Endothelial cell of hepatic sinusoid (primary cell): Measurements from ENCODE around the gene UBE2K.
"Not testable (repeated sequence)": the region's sequence is repeated elsewhere in the genome, so short reads cannot be mapped to it uniquely, and the experiment has no call there.

Experiments
- in situ Hi-C: cut with HindIII; loops from 2 replicates; pipeline ENCODE4 v1.10.0; 2017; ENCODE audit warnings: low sequenced_read_pairs

The UBE2K gene, protein sequence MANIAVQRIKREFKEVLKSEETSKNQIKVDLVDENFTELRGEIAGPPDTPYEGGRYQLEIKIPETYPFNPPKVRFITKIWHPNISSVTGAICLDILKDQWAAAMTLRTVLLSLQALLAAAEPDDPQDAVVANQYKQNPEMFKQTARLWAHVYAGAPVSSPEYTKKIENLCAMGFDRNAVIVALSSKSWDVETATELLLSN

DNA sequence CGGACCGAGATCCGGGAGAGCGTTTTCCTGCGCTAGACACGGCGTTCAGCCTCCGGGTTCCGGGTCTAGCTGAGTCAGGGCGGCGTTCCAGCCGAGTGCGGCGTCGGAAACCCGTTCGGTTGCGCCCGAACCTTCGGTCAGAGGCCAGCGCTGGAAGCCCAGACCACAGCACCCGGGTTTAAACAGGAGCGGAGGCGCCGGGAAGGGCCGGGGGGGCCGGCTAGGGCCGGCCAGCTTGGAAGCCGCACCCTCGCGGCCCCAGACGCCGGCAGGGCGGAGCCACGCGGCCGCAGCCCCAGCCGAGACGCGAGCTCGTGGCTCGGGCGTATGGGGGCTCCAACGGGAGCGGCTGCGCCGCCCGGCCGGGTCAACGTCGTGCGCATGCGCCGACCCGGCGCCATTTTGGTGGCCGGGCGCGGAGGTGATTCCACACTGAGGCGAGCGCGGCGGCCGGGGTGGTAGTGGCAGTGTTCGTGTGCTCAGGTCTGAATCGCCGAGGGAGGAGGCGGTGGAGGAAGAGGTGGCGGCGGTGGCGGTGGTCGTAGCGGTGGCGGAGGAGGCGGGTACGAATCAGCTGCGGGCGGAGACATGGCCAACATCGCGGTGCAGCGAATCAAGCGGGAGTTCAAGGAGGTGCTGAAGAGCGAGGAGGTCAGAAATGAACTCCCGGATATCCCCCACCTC, at the start of gene UBE2K:
UBE2K (plus strand) TSS at position 397 of the 684 bp plus-strand sequence; CDS start at position 589, 192 bp downstream.
- in situ Hi-C loops, result no loop called here

DNA sequence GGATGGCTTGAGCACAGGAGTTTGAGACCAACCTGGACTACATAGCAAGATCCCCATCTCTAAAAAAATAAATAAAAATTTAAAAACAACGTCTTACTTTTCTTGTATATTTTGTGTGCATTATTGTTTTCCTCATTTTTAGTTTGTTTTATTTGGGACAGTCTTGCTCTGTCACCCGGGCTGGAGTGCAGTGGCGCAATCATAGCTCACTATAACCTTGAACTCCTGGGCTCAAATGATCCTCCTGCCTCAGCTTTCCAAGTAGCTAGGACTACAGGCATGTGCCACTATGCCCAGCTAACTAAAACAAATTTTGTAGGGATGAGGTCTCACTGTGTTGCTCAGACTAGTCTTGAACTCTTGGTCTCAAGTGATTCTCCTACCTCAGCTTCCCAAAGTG, 49.7 kb upstream of the UBE2K start:
- in situ Hi-C loops, result no loop called here

DNA sequence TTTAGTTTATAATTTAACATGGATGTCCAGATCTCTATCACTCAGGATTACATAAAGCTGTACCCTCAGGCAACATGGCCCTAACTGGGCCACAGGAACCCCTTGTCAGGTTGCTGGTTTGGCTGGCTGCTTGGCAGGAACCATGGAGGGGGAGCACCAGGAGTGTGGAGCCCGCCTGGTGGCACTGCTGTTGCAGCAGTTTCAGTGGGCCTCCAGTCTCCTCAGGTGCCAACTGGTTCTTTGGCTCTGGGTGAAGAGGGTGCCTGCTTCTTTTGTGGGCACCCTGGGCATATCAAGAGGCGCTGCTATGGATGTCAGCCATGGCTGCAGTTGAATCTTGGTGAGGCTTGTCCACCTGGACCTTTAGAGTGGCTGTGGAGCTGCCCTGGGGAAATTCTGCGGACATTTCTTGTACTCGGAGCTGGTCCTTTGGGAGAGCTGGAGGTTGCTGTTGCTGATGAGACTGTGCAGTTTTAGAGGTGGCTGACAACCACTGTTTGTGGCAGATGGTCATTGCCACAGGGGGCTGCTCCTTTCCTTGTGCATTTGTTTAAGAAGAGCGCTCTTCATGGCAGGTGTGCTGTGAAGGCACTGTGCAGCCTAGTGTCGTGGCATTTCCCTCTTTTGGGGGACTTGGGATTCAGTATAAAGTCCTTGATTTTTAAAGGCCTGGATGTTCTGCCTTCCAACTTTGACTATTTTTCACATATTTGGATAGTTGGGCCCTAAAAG, 48.9 kb upstream of the UBE2K start:
- in situ Hi-C loops, result no loop called here

DNA sequence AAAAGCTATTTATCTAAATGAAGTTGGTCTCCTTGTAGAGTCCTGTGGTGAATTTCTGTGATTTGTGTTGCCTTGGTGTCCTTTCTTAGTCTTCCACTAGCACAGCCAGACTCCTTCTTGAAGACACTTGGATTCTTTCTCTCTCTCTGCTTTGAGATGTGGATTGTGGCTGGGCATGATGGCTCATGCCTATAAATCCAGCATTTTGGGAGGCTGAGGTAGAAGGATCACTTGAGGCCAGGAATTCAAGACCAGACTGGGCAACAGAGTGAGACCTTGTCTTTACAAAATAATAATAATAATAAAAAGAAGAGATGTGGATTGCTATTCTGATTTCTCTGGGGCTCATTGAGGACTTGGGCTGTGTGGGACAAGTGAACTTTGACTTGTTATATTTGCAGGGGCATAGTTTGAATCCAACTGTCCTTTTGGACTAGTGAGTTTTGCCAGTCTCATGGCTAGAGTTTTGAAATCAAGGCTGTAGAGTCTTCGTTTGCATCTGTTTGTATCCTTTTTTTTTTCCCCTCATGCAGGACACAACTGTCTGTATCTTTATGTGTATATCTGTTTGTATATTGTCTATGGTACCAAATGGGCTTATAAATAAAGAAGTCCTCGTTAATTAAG, 48.2 kb upstream of the UBE2K start:
- in situ Hi-C loops, result no loop called here

DNA sequence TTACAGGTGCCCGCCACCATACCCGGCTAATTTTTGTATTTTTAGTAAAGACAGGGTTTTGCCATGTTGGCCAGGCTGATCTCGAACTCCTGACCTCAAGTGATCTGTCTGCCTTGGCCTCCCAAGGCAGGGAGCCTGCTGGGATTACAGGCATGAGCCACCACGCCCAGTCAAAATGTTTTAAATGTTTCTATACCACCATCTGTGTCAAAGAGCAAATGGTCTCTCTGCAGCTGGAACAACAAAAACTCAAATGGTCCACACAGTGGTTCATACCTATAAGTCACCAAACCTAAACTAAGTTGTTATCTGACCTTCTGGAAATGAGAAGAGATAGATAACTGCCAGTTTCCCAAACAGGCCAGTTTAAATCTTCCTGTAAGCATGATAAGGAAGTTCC, 46.4 kb upstream of the UBE2K start:
- in situ Hi-C loops, result not testable (repeated sequence)

DNA sequence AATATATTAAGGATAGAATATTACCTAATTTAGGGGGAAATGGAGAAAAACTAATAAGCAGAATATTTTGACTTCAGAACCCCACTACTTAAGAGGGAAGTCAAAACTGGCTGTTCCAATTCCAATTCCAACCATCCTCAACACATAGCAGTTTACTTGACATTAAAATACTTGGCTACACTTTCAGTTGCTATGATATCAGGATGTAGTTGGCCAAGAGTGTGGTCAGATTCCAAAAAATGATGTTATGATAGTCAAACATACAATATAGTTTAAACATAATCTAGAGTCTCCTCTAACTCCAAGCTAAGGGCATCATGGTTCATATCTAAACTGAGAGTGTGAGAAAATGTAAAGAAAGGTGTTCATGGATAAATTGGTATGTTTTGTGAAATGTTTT, 42.7 kb upstream of the UBE2K start:
- in situ Hi-C loops, result no loop called here

DNA sequence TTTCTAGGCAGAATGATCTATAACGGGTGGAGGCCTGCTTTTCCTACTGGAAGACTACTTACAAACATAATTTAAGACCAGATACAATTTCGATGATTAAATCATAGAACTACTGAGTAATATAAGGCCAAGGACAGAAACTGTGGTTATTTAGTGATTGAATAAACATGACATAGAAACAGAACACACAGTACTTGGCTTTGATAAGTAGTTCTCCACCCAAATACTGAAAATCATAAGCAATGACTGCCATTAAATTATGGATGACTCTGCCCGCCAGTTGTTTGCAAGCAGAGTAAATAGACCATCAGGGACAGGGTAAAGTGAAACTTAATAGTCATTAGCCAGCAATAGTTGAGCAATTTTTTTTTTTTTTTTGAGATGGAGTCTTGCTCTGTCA, 42.1 kb upstream of the UBE2K start:
- in situ Hi-C loops, result no loop called here

DNA sequence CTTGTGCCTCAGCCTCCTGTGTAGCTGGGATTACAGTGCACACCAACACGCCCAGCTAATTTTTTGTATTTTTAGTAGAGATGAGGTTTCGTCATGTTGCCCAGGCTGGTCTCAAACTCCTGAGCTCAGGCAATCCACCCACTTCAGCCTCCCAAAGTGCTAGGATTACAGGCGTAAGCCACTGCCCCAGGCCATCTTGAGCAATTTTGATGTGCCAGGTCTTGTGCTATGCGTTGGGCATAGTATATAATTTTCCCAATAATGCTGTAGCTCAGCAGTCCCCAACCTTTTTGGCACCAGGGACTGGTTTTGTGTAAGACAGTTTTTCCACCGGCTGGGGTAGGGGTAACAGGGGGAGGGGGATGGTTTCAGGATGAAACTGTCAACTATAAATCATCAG, 41.3 kb upstream of the UBE2K start:
- in situ Hi-C loops, result not testable (repeated sequence)

DNA sequence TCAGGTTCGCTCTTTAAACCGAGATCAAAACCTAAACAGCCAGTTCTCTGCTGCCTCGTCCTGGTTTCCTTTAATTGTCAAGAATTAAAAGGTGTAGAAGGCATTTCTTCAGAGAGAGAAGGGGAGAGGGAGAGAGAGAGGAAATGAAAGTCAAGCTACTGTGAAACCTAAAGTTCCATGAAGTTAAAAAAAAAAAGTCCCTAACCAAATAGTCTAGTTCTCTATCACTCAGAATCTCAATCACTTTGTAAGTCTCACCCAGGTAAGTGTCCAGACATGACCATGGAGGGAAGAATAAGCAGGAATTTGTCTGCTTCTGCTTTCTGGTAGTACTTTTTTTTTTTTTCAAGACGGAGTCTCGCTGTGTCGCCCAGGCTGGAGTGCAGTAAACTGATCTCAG, 40.5 kb upstream of the UBE2K start:
- in situ Hi-C loops, result no loop called here

DNA sequence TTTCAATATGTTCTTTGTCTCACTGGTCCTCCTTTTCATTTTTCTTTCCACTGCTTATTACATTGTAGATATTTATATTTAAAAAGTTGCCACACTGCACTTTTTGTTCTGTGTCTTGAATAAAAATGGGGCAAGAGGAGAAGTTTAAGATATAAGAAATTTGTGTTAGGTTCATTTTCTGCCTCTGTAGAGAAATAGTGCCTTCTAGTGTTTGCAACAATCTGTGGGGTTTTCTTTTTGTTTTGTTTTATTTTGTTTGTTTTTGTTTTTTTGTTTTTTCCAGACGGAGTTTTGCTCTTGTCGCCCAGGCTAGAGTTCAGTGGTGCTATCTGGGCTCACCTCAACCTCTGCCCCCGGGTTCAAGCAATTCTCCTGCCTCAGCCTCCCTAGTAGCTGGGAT, 39.2 kb upstream of the UBE2K start:
- in situ Hi-C loops, result no loop called here

DNA sequence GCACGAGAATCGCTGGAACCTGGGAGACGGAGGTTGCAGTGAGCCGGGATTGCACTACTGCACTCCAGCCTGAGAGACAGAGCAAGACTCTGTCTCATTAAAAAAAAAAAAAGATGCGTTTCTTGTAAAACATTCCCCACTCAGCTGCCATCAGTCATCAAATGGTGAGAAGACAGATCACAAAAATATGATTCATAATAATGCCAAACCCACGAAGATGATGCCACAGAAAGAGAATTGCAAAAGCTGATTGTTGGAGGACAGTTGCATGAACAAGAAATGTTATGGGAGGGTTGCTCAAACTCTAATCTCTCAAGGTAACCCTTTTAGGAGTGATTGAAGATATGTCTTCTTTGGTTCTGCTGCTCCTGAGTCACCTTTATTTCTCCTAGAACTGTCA, 37.9 kb upstream of the UBE2K start:
- in situ Hi-C loops, result no loop called here

DNA sequence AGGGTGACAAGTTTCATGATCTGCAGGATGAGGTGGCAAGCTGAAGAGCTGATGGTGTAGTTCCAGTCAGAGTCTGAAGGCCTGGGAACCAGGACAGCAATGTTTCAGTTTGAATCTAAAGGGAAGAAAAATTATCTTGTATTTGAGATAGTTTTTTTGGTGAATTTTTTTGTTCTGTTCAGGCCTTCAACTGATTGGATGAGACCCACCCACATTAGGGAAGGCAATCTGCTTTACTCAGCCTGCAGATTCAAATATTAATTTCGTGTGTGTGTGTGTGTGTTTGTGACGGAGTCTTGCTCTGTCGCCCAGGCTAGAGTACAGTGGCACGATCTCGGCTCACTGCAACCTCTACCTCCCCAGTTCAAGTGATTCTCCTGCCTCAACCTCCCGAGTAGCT, 37.2 kb upstream of the UBE2K start:
- in situ Hi-C loops, result no loop called here

DNA sequence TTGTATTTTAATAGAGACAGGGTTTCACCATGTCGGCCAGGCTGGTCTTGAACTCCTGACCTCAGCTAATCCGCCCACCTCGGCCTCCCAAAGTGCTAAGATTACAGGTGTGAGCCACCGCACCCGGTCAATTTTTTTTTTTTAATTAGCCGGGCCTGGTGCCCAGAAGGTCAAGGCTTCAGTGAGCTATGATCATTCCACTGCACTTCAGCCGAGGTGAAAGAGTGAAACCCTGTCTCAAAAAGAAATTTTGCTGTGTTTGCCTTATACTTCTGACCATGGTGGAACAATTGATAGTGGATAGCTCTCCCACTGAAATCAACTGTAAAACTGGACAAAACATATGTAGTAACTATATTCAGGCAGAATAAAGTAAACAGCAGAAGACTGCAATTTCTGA, 35.3 kb upstream of the UBE2K start:
- in situ Hi-C loops, result no loop called here

DNA sequence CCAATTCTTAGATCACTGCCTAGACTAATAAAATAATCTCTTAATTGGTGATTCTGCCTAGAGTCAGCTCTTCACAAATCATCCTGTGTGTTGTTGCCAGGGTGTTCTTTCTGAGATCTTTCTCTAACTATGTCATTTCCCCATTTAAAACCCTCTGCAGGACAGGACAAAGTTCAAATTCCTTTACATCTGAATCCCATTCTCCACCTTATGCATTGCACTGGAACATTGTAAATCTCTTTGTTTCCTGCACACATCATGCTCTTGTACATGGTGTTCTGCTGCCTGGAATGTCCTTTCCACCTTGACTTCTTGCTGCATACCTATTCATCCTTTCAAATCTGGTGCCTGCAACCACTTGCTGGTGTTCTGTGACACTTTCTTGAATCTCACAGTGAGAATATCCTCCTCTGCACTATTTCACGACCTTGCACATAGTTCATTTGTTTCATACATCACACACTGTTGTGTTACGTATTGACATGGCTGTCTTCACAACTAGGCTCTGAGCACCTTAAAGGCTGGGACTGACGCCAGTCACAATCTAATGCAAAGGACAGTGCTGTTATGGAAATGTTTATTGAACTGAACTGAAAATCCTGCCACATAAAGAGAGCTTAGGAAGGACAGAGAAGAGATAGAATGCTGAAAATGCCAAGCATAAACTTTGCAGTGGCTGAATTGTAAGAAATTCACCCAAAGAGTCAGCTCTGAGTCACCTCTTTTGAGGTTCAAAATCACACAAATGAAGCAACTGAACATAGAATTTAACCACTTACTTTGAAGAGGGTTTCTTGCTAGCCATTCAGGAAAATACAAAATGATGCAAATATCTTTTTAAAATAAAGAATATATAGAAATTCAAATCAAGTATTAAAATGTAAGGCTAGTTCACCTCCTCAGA, 32.9 kb upstream of the UBE2K start:
- in situ Hi-C loops, result no loop called here

DNA sequence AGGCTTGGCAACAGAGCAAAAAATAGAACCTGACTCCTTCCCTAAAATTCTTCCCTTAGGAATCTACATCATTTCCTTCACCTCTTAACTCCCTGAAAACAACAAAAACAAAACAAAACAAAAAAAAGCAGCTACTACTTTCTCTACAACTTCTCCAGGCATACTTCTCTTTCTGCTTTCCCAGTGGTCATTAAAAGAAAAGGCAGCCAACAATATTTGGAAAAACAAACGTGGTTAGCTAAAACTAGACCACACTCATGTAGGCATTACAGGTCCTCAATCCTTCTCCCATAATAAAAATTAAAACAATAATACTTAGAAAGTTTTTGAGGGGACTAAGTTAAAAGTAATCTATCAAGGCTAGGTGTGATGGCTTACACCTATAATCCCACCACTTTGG, 30.2 kb upstream of the UBE2K start:
- in situ Hi-C loops, result no loop called here

DNA sequence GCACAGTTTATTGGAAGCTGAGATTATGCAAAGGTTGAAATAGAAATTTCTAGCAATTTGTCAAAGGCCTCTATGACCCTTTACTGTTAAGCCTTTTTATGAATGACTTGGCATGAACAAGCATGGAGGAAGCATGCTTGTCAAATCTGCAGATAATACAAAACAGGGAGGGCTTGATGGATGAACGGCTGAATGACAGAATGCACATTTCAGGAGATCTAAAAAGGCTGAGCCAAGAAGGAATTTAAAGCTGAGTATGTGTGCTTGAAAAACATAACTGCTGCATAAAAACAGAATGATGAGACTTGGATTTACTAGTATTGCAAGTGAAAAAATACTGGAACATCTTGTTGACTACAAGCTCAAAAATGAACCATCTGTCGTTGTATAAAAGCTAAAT, 29.0 kb upstream of the UBE2K start:
- in situ Hi-C loops, result no loop called here

DNA sequence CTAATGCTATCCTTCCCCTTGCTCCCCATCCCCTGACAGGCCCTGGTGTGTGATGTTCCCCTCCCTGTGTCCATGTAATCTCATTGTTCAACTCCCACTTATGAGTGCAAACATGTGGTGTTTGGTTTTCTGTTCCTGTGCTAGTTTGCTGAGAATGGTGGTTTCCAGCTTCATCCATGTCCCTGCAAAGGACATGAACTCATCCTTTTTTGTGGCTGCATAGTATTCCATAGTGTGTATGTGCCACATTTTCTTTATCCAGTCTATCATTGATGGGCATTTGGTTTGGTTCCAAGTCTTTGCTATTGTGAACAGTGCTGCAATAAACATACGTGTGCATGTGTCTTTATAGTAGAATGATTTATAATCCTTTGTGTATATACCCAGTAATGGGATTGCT, 27.6 kb upstream of the UBE2K start:
- in situ Hi-C loops, result not testable (repeated sequence)

DNA sequence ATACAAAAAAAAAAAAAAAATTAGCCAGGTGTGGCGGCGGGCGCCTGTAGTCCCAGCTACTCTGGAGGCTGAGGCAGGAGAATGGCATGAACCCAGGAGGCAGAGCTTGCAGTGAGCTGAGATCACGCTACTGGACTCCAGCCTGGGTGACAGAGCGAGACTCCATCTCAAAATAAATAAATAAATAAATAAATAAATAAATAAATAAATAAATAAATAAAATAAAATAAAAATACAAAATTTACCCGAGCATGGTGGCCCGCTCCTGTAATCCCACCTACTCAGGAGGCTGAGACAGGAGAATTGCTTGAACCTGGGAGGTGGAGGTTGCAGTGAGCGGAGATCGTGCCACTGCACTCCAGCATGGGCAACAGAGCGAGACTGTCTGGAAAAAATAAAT, 22.3 kb upstream of the UBE2K start:
- in situ Hi-C loops, result not testable (repeated sequence)

DNA sequence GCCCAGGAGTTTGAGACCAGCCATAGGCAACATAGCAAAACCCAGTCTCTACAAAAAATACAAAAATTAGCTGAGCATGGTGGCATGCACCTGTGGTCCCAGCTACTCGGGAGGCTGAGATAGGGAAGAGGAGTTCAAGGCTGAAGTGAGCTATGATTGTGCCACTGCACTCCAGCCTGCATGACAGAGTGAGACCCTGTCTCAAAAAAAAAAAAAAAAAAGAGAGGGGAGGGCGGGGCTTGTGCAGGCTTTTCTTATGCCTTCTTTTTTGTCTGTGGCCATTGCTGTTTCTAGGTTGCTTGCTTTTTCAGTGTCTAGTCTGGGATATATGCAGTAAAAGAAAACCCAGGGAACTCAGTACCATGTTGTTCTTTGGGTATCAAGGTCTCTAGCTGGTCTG, 16.9 kb upstream of the UBE2K start:
- in situ Hi-C loops, result not testable (repeated sequence)

DNA sequence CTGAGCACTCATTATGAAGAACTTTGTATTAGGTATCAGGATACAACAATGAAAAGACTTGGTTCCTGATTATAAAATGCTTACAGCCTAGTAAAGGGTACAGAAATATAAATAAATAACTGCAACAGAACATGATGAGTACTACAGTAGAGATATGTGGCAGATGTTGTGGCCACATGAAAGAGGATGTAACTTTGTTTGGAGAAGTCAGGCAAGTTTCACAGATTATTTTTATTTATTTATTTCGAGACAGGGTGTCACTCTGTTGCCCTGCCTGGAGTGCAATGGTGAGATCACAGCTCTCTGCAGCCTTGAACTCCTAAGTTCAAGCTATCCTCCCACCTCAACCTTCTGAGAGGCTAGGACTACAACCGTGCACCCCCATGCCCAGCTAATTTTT, 15.8 kb upstream of the UBE2K start:
- in situ Hi-C loops, result no loop called here

DNA sequence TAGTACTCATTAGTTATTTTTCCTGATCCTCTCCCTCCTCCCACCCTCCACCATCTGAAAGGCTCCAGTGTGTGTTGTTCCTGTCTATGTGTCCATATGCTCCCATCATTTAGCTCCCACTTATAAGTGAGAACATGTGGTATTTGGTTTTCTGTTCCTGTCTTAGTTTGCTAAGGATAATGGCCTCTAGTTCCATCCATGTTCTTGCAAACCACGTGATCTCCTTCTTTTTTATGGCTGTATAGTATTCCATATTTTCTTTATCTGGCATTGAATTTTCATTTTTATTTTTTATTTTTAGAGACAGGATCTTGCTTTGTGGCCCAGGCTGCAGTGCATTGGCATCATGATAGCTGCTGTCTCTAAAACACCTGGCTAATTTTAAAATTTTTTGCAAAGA, 11.9 kb upstream of the UBE2K start:
- in situ Hi-C loops, result no loop called here
